ENCODE results near the gene STAC3.

The STAC3 gene

DNA sequence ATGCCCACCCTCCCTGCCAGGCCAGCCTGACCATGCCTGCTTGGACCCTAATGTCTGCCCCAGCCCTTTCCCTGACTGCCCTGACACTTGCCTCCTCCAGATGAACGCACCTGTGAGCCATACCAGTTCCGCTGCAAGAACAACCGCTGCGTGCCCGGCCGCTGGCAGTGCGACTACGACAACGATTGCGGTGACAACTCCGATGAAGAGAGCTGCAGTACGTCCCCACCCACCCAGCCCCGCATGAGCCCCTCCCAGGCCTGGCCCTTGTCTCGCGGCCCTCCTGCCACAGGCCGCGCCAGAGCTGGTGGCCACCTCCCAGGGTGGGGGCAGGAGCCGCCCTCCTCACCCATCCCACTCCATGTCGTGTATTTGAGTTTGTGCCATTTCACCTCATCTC, 48.7 kb downstream of the STAC3 start:
- Histone ChIP-seq H3K9me3 (ENCODE audit: severe bottlenecking) (no peaks in the 10 kb centered on the region), H3K4me3 (ENCODE audit: low read depth, low read length) (no peak overlapping the region), H3K36me3 (peaks cover 3% of the 10 kb centered on the region), H3K27me3 (ENCODE audit: insufficient read depth, low read depth, severe bottlenecking) (no peaks in the 10 kb centered on the region), H3K27ac (no peak overlapping the region)
- TF ChIP-seq, protein P1, sequence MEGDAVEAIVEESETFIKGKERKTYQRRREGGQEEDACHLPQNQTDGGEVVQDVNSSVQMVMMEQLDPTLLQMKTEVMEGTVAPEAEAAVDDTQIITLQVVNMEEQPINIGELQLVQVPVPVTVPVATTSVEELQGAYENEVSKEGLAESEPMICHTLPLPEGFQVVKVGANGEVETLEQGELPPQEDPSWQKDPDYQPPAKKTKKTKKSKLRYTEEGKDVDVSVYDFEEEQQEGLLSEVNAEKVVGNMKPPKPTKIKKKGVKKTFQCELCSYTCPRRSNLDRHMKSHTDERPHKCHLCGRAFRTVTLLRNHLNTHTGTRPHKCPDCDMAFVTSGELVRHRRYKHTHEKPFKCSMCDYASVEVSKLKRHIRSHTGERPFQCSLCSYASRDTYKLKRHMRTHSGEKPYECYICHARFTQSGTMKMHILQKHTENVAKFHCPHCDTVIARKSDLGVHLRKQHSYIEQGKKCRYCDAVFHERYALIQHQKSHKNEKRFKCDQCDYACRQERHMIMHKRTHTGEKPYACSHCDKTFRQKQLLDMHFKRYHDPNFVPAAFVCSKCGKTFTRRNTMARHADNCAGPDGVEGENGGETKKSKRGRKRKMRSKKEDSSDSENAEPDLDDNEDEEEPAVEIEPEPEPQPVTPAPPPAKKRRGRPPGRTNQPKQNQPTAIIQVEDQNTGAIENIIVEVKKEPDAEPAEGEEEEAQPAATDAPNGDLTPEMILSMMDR (IDR thresholded peaks at IDR 0.05; ENCODE audit: low read depth, low read length), result no peak
- DNase-seq, result no peak

DNA sequence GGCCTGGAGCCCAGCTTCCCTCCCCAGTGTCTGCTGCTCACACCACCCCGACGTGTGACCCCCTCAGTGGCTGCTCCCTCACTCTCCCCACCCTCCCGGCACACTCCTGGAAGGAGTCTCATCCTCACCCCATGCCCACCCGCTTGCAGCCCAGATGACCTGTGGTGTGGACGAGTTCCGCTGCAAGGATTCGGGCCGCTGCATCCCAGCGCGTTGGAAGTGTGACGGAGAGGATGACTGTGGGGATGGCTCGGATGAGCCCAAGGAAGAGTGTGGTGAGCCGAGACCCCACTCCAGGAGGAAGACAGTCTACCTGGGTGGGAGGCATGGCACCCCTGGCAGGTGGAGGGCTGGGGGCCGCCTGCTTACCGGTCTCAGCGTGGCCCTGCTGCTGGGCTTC, 49.4 kb downstream of the STAC3 start:
- Histone ChIP-seq H3K27ac (no peak overlapping the region), H3K27me3 (ENCODE audit: insufficient read depth, low read depth, severe bottlenecking) (no peaks in the 10 kb centered on the region), H3K9me3 (ENCODE audit: severe bottlenecking) (no peaks in the 10 kb centered on the region), H3K36me3 (peaks cover 3% of the 10 kb centered on the region), H3K4me3 (ENCODE audit: low read depth, low read length) (no peak overlapping the region)
- DNase-seq, result no peak
- TF ChIP-seq, protein P1 (IDR thresholded peaks at IDR 0.05; ENCODE audit: low read depth, low read length), result no peak

DNA sequence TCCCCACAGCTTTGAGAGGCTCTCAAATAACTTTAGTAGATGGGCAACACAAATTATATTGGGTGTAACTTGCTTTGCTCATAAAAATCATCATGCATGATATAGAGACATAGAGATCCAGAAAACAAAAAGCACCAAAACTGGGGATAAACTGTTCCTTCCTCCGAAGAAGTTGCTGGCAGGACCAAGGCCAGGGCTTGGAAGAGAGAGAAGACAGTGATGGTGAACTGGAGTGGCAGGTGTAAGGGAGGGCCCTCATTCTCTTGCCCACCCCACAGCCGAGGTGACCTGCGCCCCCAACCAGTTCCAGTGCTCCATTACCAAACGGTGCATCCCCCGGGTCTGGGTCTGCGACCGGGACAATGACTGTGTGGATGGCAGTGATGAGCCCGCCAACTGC, 49.8 kb downstream of the STAC3 start:
- H3K9me3 ChIP-seq (ENCODE audit: severe bottlenecking), result no peaks in the 10 kb centered on the region
- no peak for DNase-seq
- no peaks in the 10 kb centered on the region for H3K27me3 ChIP-seq (ENCODE audit: insufficient read depth, low read depth, severe bottlenecking)
- TF ChIP-seq, protein P1 (IDR thresholded peaks at IDR 0.05; ENCODE audit: low read depth, low read length), result no peak
- H3K27ac ChIP-seq, result no peak overlapping the region
- H3K4me3 ChIP-seq (ENCODE audit: low read depth, low read length), result no peak overlapping the region
- H3K36me3 ChIP-seq, result peaks cover 4% of the 10 kb centered on the region

DNA sequence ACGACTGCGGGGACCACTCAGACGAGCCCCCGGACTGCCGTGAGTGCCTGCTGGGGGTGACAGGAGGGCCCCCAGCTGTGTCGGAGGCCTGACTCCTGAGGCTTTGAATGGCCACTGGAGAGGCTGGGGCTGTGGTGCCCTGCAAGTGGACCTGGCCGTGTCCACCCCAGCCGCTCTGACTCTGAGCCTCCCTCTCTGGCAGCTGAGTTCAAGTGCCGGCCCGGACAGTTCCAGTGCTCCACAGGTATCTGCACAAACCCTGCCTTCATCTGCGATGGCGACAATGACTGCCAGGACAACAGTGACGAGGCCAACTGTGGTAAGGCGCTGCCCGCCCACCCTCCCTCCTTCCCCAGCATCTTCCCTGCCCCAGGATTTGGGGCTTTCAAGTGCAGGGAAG, 50.5 kb downstream of the STAC3 start:
- Histone ChIP-seq H3K27me3 (ENCODE audit: insufficient read depth, low read depth, severe bottlenecking) (no peaks in the 10 kb centered on the region), H3K9me3 (ENCODE audit: severe bottlenecking) (no peaks in the 10 kb centered on the region), H3K4me3 (ENCODE audit: low read depth, low read length) (no peak overlapping the region), H3K36me3 (peaks cover 7% of the 10 kb centered on the region), H3K27ac (no peak overlapping the region)
- TF ChIP-seq, protein P1 (IDR thresholded peaks at IDR 0.05; ENCODE audit: low read depth, low read length), result no peak
- no peak for DNase-seq

DNA sequence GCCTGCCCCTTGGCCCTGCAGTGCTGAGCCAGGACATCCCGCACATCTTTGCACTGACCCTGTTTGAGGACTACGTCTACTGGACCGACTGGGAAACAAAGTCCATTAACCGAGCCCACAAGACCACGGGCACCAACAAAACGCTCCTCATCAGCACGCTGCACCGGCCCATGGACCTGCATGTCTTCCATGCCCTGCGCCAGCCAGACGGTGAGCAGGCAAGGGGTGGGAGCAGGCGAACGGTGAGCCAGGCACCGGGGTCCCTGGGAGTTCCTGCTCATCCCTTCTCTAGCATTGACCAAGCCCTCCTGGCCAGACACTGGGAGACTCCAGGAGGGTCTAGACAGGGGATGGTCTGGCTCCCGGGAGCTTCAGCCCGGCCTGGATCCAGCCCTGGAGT, 51.8 kb downstream of the STAC3 start:
- Histone ChIP-seq H3K27ac (no peak overlapping the region), H3K36me3 (peaks cover 7% of the 10 kb centered on the region), H3K27me3 (ENCODE audit: insufficient read depth, low read depth, severe bottlenecking) (no peaks in the 10 kb centered on the region), H3K9me3 (ENCODE audit: severe bottlenecking) (no peaks in the 10 kb centered on the region), H3K4me3 (ENCODE audit: low read depth, low read length) (no peak overlapping the region)
- TF ChIP-seq, protein P1 (IDR thresholded peaks at IDR 0.05; ENCODE audit: low read depth, low read length), result no peak
- DNase-seq, result no peak

DNA sequence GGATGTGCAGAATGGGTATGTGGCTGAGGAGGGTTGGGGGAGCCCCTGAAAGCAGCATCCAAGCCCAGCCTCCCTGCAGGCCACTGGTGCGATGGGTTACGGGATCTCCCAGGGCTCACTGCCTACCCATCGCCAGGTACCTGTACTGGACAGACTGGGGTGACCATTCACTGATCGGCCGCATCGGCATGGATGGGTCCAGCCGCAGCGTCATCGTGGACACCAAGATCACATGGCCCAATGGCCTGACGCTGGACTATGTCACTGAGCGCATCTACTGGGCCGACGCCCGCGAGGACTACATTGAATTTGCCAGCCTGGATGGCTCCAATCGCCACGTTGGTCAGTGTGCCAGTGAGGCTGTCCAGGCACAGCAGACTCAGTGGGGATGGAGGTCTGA, 52.7 kb downstream of the STAC3 start:
- no peaks in the 10 kb centered on the region for H3K27me3 ChIP-seq (ENCODE audit: insufficient read depth, low read depth, severe bottlenecking)
- H3K4me3 ChIP-seq (ENCODE audit: low read depth, low read length), result no peak overlapping the region
- H3K36me3 ChIP-seq, result peaks cover 5% of the 10 kb centered on the region
- no peak for DNase-seq
- no peak overlapping the region for H3K27ac ChIP-seq
- TF ChIP-seq, protein P1 (IDR thresholded peaks at IDR 0.05; ENCODE audit: low read depth, low read length), result no peak
- H3K9me3 ChIP-seq (ENCODE audit: severe bottlenecking), result no peaks in the 10 kb centered on the region
